ENCODE results near the gene GRM4.
"Not testable (repeated sequence)": the region's sequence is repeated elsewhere in the genome, so short reads cannot be mapped to it uniquely, and the experiment has no call there.

GRM4 gene

GRCh38 chr6:34018961-34019606 lies 126.8 kb downstream of the GRM4 start:
- DNase-seq, result no peak

- no peak for DNase-seq
Observed at GRCh38 chr6:34018026-34018425, 127.9 kb downstream of the GRM4 start.

- no peak for DNase-seq
Observed at GRCh38 chr6:34017106-34017805, 128.6 kb downstream of the GRM4 start.

GRCh38 chr6:34016573-34016972 lies 129.3 kb downstream of the GRM4 start:
- DNase-seq, result not testable (repeated sequence)

- no peak for DNase-seq
Observed at GRCh38 chr6:34015586-34015985, 130.3 kb downstream of the GRM4 start.

GRCh38 chr6:34011264-34011663 lies 134.6 kb downstream of the GRM4 start:
- no peak for DNase-seq

- DNase-seq, result no peak
Observed at GRCh38 chr6:34005901-34006531, 139.9 kb downstream of the GRM4 start.

GRCh38 chr6:34004706-34005105 lies 141.2 kb downstream of the GRM4 start:
- no peak for DNase-seq

GRCh38 chr6:34003962-34004361 lies 141.9 kb downstream of the GRM4 start:
- no peak for DNase-seq

GRCh38 chr6:34001706-34002621 lies 143.9 kb downstream of the GRM4 start:
- no peak for DNase-seq

GRCh38 chr6:34000281-34000680 lies 145.6 kb downstream of the GRM4 start:
- DNase-seq, result no peak

- no peak for DNase-seq
Observed at GRCh38 chr6:33999567-33999966, 146.3 kb downstream of the GRM4 start.

- no peak for DNase-seq
Observed at GRCh38 chr6:33998660-33999059, 147.2 kb downstream of the GRM4 start.

- DNase-seq, result no peak
Observed at GRCh38 chr6:33997265-33997664, 148.6 kb downstream of the GRM4 start.

GRCh38 chr6:33996120-33996475 lies 149.8 kb downstream of the GRM4 start:
- DNase-seq, result no peak

GRCh38 chr6:33995309-33996119 lies 150.4 kb downstream of the GRM4 start:
- no peak for DNase-seq

GRCh38 chr6:33994472-33995308 lies 151.2 kb downstream of the GRM4 start:
- DNase-seq, result no peak

- DNase-seq, result no peak
Observed at GRCh38 chr6:33993653-33994471, 152.0 kb downstream of the GRM4 start.

- no peak for DNase-seq
Observed at GRCh38 chr6:33993091-33993490, 152.8 kb downstream of the GRM4 start.

- no peak for DNase-seq
Observed at GRCh38 chr6:33992191-33992590, 153.7 kb downstream of the GRM4 start.

- no peak for DNase-seq
Observed at GRCh38 chr6:33991610-33992009, 154.3 kb downstream of the GRM4 start.
